Measurements from ENCODE around the gene MTARC2.

GRCh38 chr1:220708936-220709801 is 39.0 kb upstream of the MTARC2 start:
- TF ChIP-seq, protein P1, sequence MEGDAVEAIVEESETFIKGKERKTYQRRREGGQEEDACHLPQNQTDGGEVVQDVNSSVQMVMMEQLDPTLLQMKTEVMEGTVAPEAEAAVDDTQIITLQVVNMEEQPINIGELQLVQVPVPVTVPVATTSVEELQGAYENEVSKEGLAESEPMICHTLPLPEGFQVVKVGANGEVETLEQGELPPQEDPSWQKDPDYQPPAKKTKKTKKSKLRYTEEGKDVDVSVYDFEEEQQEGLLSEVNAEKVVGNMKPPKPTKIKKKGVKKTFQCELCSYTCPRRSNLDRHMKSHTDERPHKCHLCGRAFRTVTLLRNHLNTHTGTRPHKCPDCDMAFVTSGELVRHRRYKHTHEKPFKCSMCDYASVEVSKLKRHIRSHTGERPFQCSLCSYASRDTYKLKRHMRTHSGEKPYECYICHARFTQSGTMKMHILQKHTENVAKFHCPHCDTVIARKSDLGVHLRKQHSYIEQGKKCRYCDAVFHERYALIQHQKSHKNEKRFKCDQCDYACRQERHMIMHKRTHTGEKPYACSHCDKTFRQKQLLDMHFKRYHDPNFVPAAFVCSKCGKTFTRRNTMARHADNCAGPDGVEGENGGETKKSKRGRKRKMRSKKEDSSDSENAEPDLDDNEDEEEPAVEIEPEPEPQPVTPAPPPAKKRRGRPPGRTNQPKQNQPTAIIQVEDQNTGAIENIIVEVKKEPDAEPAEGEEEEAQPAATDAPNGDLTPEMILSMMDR (IDR thresholded peaks at IDR 0.05), result no peak
- TF ChIP-seq POLR2A (IDR thresholded peaks at IDR 0.05), result no peak
- TF ChIP-seq EP300 (IDR thresholded peaks at IDR 0.05), result no peak
